ENCODE measurements around the gene PYGB.

Gene PYGB

GRCh38 chr20:25223765-25224720 is 23.8 kb upstream of the PYGB start:
- H3K4me3 ChIP-seq (ENCODE audit: low read depth, low read length) = no peak overlapping the region
- in situ Hi-C loops (cut with HindIII; ENCODE audit: low sequenced_read_pairs) = no loop called here
- TF ChIP-seq CTCF (IDR thresholded peaks at IDR 0.05; ENCODE audit: low read depth, low read length) = no peak
- DNase-seq (ENCODE audit: low read depth, low spot score) = no peak

GRCh38 chr20:25224941-25225340 is 22.9 kb upstream of the PYGB start:
- no peak overlapping the region for H3K4me3 ChIP-seq (ENCODE audit: low read depth, low read length)
- no peak for DNase-seq (ENCODE audit: low read depth, low spot score)
- in situ Hi-C loops (cut with HindIII; ENCODE audit: low sequenced_read_pairs) = no loop called here
- no peak for TF ChIP-seq CTCF (IDR thresholded peaks at IDR 0.05; ENCODE audit: low read depth, low read length)

GRCh38 chr20:25225642-25226432 is 22.0 kb upstream of the PYGB start:
- DNase-seq (ENCODE audit: low read depth, low spot score) = no peak
- TF ChIP-seq CTCF (IDR thresholded peaks at IDR 0.05; ENCODE audit: low read depth, low read length) = no peak
- H3K4me3 ChIP-seq (ENCODE audit: low read depth, low read length) = no peak overlapping the region
- in situ Hi-C loops (cut with HindIII; ENCODE audit: low sequenced_read_pairs) = no loop called here

- in situ Hi-C loops (cut with HindIII; ENCODE audit: low sequenced_read_pairs) = no loop called here
- no peak for DNase-seq (ENCODE audit: low read depth, low spot score)
- no peak overlapping the region for H3K4me3 ChIP-seq (ENCODE audit: low read depth, low read length)
Measured at GRCh38 chr20:25226433-25227316, 21.2 kb upstream of the PYGB start.

GRCh38 chr20:25227317-25227831 is 20.5 kb upstream of the PYGB start:
- in situ Hi-C loops (cut with HindIII; ENCODE audit: low sequenced_read_pairs) = no loop called here
- no peak overlapping the region for H3K4me3 ChIP-seq (ENCODE audit: low read depth, low read length)
- peak; percentile 51 for DNase-seq (ENCODE audit: low read depth, low spot score)
- TF ChIP-seq CTCF (IDR thresholded peaks at IDR 0.05; ENCODE audit: low read depth, low read length) = no peak

More at GRCh38 chr20:25226433-25227316, 21.2 kb upstream of the PYGB start:
- no peak for TF ChIP-seq CTCF (IDR thresholded peaks at IDR 0.05; ENCODE audit: low read depth, low read length)

Measured in astrocyte of the spinal cord (primary cell).